ENCODE measurements around the gene IL17F.

IL17F gene

DNA sequence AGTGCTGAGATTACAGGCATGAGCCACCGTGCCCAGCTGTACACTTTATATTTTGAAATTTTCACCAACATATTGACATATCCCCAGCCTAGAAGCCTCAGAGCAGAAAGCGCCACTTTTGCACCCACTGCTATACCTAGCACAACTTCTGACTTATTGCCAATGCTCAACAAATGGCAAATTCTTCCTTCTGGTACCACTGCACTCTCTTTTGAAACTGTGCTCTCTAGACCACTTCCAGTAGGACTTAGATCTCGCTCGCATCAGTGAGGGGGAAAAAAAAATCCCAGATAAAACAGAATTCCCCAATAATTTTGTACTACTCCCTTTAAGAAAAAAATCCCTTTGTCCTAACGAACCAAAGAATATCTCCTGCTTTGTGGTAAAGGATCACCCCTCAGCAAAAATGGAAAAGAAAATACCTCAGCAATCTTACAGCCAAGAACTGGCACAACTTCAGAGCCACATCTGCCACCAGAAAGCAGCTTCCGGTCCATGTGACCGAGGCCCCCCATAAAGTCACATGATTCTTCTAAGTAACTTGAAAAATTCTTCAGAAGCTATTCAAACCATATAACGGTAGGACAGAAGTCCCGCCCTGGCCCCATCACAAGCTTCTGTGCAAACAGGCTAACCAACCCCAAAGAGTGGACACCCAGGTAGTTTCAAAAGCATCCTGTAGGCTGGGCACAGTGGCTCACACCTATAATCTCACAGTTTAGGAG lies 18.5 kb upstream of the IL17F start:
- no peak for DNase-seq (ENCODE audit: low spot score in 2 of 2)
- Histone ChIP-seq H3K36me3 (replicated peaks) (peaks cover 57% of the 10 kb centered on the region), H3K4me1 (no peaks in the 10 kb centered on the region), H3K4me3 (no peak overlapping the region), H3K27me3 (ENCODE audit: low read depth) (no peaks in the 10 kb centered on the region), H3K9me3 (no peaks in the 10 kb centered on the region)
- in situ Hi-C loops (cut with MboI; ENCODE audit: low sequenced_read_pairs), result no loop called here

DNA sequence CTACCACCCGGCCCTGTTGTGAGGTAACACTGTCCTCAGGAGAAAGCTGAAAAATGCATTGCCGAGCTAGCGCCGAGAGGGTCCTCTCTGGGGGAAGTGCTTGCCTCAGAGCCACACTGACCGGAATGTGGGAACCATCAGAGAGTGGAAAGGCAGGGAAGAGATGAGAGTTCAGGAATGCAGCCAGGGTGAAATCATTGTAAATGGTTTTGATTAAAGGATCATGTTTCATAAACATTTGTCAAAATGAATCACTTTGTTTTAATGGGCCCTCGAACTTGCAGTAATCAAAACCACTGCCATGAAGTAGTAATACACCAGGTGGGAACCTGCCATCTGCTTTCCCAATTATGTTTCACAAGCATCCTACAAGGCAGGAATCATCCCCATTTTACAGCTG lies 16.9 kb upstream of the IL17F start:
- in situ Hi-C loops (cut with MboI; ENCODE audit: low sequenced_read_pairs), result no loop called here
- peaks cover 52% of the 10 kb centered on the region for H3K36me3 ChIP-seq (replicated peaks)
- H3K4me3 ChIP-seq, result no peak overlapping the region
- no peaks in the 10 kb centered on the region for H3K9me3 ChIP-seq
- H3K4me1 ChIP-seq, result no peaks in the 10 kb centered on the region
- no peaks in the 10 kb centered on the region for H3K27me3 ChIP-seq (ENCODE audit: low read depth)
- no peak for DNase-seq (ENCODE audit: low spot score in 2 of 2)

DNA sequence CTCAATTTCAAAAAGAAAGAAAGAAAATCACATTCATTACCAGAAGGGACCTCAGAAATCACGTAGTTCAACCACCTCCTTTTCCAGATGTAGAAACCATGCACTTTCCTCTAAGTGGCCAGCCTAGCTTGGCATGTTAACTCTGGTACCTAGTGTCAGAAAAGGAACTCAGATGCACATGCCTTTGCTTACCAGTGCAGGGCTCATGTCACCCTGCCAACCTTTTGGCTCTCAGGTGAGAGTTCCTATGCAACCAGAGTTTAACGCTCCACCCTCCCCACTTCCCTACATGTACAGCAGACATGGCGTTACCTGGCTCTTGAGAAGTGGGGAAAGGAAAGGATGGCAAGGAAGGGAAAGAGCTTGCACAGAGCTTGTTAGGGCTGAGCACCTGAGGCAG lies 16.3 kb upstream of the IL17F start:
- Histone ChIP-seq H3K4me3 (no peak overlapping the region), H3K36me3 (replicated peaks) (peaks cover 46% of the 10 kb centered on the region), H3K27me3 (ENCODE audit: low read depth) (no peaks in the 10 kb centered on the region), H3K9me3 (no peaks in the 10 kb centered on the region), H3K4me1 (no peaks in the 10 kb centered on the region)
- in situ Hi-C loops (cut with MboI; ENCODE audit: low sequenced_read_pairs), result no loop called here
- no peak for DNase-seq (ENCODE audit: low spot score in 2 of 2)

DNA sequence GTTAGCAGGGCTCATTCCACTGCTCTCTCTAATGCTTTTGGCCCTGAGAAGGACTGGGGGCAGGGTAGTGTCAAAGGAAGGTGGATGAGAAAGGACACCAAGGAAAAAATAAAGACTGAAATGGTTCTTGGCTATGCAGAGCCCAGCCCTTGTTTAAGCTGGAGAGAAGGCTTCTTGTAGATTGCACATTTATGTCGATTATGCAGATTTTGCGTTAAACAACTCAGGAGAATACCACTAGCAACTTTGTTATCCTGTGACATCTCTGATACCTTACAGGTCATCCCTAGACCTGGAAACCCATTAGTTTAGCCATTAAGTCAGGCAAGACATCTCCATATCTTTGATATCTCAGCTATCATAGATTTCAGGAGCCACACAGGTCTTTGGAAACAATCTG lies 11.1 kb upstream of the IL17F start:
- no peaks in the 10 kb centered on the region; the same call in 1 of the 2 replicates for H3K36me3 ChIP-seq (replicated peaks)
- no peaks in the 10 kb centered on the region for H3K9me3 ChIP-seq
- no peak overlapping the region for H3K4me3 ChIP-seq
- H3K27me3 ChIP-seq (ENCODE audit: low read depth), result peaks cover 8% of the 10 kb centered on the region; the same call in 1 of the 2 replicates
- no peak for DNase-seq (ENCODE audit: low spot score in 2 of 2)
- in situ Hi-C loops (cut with MboI; ENCODE audit: low sequenced_read_pairs), result no loop called here
- no peaks in the 10 kb centered on the region for H3K4me1 ChIP-seq

DNA sequence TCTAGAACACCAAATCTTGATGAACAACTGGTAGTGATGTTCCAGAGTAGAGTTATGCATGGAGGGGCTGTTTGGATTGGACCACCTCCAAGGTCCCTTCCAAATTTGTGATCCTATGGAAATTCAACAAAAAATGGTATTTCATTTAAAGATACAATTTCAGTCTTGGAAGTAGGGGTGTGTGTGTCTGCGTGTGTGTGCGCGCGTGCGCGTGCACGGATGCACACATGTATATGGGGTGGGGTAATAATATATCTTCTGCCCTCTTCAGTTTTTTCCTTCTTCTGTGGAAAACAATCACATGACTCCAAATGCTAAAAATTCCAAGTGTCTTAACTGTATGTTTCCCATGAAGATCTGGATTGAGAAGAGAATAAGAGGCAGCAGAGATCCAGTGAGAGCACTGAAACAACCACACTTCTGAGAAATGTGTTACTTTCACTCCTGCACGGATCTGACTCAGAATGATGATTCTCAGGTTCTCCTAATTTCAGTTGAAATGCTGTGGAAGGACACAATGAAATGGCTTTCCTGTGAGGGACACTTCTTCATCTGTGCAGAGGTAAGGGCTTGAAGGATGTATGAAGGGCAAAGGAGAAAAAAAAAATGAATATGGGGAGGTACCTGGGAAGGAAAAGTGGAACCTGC lies 10.6 kb upstream of the IL17F start:
- no peaks in the 10 kb centered on the region for H3K9me3 ChIP-seq
- no peaks in the 10 kb centered on the region for H3K4me1 ChIP-seq
- DNase-seq (ENCODE audit: low spot score in 2 of 2), result no peak
- in situ Hi-C loops (cut with MboI; ENCODE audit: low sequenced_read_pairs), result no loop called here
- no peaks in the 10 kb centered on the region for H3K36me3 ChIP-seq (replicated peaks)
- peaks cover 8% of the 10 kb centered on the region; the same call in 1 of the 2 replicates for H3K27me3 ChIP-seq (ENCODE audit: low read depth)
- H3K4me3 ChIP-seq, result no peak overlapping the region

DNA sequence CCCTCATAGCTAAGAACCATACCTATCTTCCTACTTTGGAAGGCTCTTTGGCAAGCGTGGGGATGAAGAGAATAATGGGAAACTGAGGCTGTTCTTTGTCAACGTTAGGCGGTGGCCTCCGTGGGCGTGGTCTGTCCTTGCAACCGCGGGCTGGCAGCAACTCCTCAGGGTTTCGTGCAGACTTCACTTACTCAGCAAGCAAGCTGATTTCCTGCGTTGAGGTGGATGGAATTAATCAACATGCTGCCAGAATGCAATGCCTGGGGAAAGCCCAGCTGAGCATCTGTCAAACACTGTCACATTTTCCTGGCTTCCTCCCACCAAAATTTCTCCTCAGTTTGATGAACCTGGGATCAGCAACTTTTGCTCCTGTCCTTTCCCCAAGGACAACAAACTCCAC lies 9.2 kb upstream of the IL17F start:
- H3K4me3 ChIP-seq, result no peak overlapping the region
- DNase-seq (ENCODE audit: low spot score in 2 of 2), result no peak
- no peaks in the 10 kb centered on the region for H3K36me3 ChIP-seq (replicated peaks)
- H3K4me1 ChIP-seq, result no peaks in the 10 kb centered on the region
- in situ Hi-C loops (cut with MboI; ENCODE audit: low sequenced_read_pairs), result no loop called here
- H3K9me3 ChIP-seq, result no peaks in the 10 kb centered on the region
- peaks cover 11% of the 10 kb centered on the region; the same call in 1 of the 2 replicates for H3K27me3 ChIP-seq (ENCODE audit: low read depth)

DNA sequence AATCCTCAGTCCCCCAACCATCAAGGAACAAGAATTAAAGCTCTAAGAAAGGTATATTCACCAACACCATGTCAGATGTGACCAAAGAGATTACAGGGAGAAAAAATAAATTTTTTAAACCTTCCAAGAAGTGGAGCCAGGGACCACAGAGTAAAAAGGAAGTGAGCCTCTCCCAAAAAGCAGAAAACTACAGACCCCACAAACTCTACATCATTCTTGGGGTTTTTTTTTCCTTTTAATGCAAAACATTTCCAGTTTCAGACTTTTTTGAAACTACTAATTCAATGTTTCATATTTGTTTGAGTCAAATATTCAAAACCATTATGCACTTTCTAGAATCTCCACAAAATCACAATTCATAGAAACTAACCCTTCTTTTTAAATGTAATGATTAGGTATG lies 6.8 kb upstream of the IL17F start:
- DNase-seq (ENCODE audit: low spot score in 2 of 2), result no peak
- in situ Hi-C loops (cut with MboI; ENCODE audit: low sequenced_read_pairs), result no loop called here
- H3K36me3 ChIP-seq (replicated peaks), result no peaks in the 10 kb centered on the region
- H3K27me3 ChIP-seq (ENCODE audit: low read depth), result peaks cover 11% of the 10 kb centered on the region; the same call in 1 of the 2 replicates
- H3K4me1 ChIP-seq, result no peaks in the 10 kb centered on the region
- H3K9me3 ChIP-seq, result no peaks in the 10 kb centered on the region
- H3K4me3 ChIP-seq, result no peak overlapping the region

DNA sequence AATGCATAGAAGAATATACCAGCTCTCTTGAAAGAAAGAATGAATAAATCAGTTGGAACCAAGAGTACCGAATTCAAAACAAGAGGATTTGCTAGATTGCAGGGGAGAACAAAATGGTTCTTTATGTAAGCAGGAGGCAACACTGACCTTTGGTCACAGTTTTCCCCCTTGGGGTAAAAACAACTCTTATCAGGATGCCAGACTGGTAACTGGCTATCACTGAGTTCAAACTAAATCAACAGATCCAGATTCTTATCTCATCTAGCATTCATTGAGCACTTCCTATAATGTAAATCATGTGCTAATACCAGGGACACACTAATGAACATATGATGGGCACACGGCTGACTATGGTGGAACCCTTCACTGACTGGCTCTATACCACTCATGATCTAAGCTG lies 4.8 kb upstream of the IL17F start:
- Histone ChIP-seq H3K4me1 (no peaks in the 10 kb centered on the region), H3K27me3 (ENCODE audit: low read depth) (peaks cover 9% of the 10 kb centered on the region; the same call in 1 of the 2 replicates), H3K9me3 (no peaks in the 10 kb centered on the region), H3K4me3 (no peak overlapping the region), H3K36me3 (replicated peaks) (no peaks in the 10 kb centered on the region)
- DNase-seq (ENCODE audit: low spot score in 2 of 2), result no peak
- in situ Hi-C loops (cut with MboI; ENCODE audit: low sequenced_read_pairs), result no loop called here

DNA sequence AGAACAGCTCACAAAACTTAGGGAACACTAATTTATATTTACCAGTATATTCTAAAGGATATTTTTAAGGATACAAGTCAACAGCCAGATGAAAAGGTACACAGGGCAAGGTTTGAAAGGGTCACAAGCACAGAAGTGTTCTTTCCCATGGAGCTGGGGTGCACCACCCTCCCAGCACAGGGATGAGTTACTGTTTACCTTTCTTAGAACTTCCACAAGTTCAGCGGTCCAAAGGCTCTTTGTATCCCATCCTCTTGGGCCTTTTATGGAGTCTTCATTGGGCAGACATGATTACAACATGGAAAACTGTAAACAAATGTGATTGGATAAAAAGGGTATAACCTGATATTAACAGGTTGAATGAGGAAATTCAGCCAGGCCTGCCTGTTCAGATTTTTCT lies 1.1 kb upstream of the IL17F start:
- H3K27me3 ChIP-seq (ENCODE audit: low read depth), result 0 out of 2 replicates have a peak, but pooled peaks cover 6% of the 10 kb centered on the region
- no peaks in the 10 kb centered on the region for H3K9me3 ChIP-seq
- no peaks in the 10 kb centered on the region for H3K4me1 ChIP-seq
- DNase-seq (ENCODE audit: low spot score in 2 of 2), result no peak
- no peaks in the 10 kb centered on the region for H3K36me3 ChIP-seq (replicated peaks)
- in situ Hi-C loops (cut with MboI; ENCODE audit: low sequenced_read_pairs), result no loop called here
- H3K4me3 ChIP-seq, result no peak overlapping the region

DNA sequence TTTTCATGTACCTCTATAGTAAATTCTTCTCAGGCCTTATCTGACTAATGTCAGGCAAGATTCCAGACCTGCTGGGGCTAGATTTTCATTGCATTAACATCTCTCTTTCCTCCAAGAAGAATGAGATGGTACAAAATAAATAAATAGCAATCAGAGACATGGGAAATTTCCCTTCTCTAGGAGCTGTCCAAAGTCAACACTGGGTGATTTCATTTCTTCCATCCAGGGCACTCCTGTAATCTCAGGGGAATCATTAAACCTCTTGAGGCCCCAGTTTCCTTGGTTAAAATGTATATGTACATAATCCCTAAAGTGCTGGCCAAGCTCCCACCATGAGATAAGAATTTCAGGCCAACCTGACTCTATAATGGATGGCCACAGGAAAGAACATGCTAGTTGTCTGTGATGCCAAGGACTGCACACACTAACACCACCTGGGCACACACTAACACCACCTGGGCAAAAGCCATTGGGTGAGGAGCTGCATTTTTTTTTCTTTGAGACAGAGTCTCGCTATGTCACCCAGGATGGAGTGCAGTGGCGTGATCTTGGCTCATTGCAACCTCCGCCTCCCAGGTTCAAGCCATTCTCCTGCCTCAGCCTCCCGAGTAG lies 912 bp downstream of the IL17F start:
- no peaks in the 10 kb centered on the region for H3K9me3 ChIP-seq
- no peak overlapping the region for H3K4me3 ChIP-seq
- H3K36me3 ChIP-seq (replicated peaks), result no peaks in the 10 kb centered on the region
- H3K27me3 ChIP-seq (ENCODE audit: low read depth), result 0 out of 2 replicates have a peak, but pooled peaks cover 3% of the 10 kb centered on the region
- in situ Hi-C loops (cut with MboI; ENCODE audit: low sequenced_read_pairs), result no loop called here
- no peak for DNase-seq (ENCODE audit: low spot score in 2 of 2)
- no peaks in the 10 kb centered on the region for H3K4me1 ChIP-seq

DNA sequence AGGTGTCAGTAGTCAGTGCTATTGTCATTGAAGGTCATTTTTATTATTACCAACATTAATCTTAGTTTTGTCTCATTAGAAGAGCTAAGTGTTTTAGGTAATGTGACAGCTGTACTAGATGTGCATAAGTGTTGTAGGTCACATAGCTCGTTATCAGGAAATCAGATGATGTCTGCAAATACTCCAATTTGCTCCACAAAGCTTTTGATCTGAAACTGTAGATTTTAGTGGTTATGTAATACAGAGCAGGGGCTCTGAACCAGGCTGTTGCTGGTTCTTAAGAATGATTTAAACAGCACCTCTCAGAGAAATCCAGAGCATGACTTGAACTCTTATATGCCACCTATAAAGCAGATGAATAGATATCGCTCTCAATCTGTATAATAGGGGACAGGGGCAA lies 2.5 kb downstream of the IL17F start:
- Histone ChIP-seq H3K4me1 (no peaks in the 10 kb centered on the region), H3K4me3 (no peak overlapping the region), H3K27me3 (ENCODE audit: low read depth) (0 out of 2 replicates have a peak, but pooled peaks cover 3% of the 10 kb centered on the region), H3K36me3 (replicated peaks) (no peaks in the 10 kb centered on the region), H3K9me3 (no peaks in the 10 kb centered on the region)
- in situ Hi-C loops (cut with MboI; ENCODE audit: low sequenced_read_pairs), result no loop called here
- no peak for DNase-seq (ENCODE audit: low spot score in 2 of 2)

DNA sequence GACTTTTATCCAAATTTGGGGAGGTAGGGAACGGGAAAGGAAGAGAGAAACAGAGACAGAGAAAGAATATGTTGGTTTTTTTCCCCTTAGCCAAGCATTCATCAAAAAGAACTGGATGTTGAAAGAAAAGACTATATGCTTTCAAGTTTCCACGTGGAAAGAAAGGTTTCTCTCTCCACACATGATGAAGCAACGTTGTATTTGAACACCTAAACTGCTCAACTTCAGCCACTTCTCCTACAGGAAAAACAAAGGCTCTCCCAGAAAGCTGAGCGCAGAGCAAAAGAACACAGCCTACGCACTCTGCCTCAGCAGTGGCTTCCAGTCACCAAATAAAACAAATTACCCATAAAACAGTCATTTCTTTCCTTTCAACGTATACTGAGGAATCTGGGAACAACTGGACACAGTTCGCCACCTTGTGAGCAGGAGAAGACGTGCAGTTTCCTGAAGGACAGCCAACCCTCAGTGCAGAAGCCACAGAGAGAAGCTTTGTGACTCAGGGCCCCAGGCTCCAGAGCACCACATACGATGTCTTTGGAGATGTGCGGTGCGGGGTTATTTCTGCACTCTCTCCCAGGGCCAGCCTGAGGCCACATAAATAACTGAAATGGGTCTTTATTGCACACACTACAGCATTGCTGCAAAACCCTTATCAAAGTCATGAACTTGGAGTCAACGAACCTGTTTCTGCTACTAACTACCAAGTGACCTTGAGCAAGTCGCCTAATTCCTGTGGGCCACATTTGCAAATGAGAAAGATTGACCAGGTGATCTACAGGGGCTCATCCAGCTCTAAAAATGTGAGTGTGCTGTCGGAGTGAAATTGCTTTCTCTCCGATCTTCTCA lies 10.1 kb downstream of the IL17F start:
- in situ Hi-C loops (cut with MboI; ENCODE audit: low sequenced_read_pairs), result no loop called here
- peak; percentile 66 to 67 for DNase-seq (ENCODE audit: low spot score in 2 of 2)

DNA sequence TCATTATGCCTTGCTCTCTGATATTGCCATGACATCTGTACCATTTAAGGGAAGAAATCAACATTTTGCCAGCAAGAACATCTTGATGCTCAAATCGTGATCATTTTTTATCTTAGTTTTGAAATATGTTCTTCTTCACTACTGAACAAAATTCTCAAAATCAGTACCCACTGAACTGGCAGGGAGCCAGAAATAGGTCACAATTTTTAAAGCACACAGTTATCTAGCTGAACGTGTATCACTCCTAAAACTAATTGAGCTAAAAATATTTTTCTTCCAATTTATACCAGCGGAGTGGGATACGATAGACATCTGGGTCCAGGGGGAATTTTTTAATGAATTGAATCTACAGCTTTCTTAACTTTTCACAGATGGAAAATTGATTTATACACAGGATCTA lies 11.3 kb downstream of the IL17F start:
- in situ Hi-C loops (cut with MboI; ENCODE audit: low sequenced_read_pairs), result no loop called here
- Histone ChIP-seq H3K27me3 (ENCODE audit: low read depth) (peaks cover 2% of the 10 kb centered on the region), H3K36me3 (replicated peaks) (no peaks in the 10 kb centered on the region), H3K4me3 (no peak overlapping the region), H3K9me3 (no peaks in the 10 kb centered on the region), H3K4me1 (no peaks in the 10 kb centered on the region)
- no peak for DNase-seq (ENCODE audit: low spot score in 2 of 2)

More for the DNA sequence above, 10.1 kb downstream of the IL17F start:
- Histone ChIP-seq H3K36me3 (replicated peaks) (no peaks in the 10 kb centered on the region), H3K4me3 (no peak overlapping the region), H3K9me3 (no peaks in the 10 kb centered on the region), H3K4me1 (no peaks in the 10 kb centered on the region), H3K27me3 (ENCODE audit: low read depth) (peaks cover 2% of the 10 kb centered on the region)

Measured in HAP-1 (cell line).